PFSK-1 (cell line): ENCODE results near the gene HIF1AN.

Experiments used
- POLR2AphosphoS5 ChIP-seq: IDR thresholded peaks from 2 replicates; pipeline ENCODE4 v1.6.1; 2012; ENCODE audit warnings: low read depth, mild to moderate bottlenecking, control low read depth, low read length, moderate library complexity
- SIN3A ChIP-seq: IDR thresholded peaks from 2 replicates; pipeline ENCODE4 v1.6.1; 2012; ENCODE audit warnings: mild to moderate bottlenecking, low read length, moderate library complexity, borderline replicate concordance; ENCODE audit not compliant: insufficient read depth
- TAF1 ChIP-seq: IDR thresholded peaks from 2 replicates; pipeline ENCODE4 v1.6.1; 2012; ENCODE audit warnings: low read length, control low read depth, borderline replicate concordance; ENCODE audit not compliant: insufficient read depth

DNA sequence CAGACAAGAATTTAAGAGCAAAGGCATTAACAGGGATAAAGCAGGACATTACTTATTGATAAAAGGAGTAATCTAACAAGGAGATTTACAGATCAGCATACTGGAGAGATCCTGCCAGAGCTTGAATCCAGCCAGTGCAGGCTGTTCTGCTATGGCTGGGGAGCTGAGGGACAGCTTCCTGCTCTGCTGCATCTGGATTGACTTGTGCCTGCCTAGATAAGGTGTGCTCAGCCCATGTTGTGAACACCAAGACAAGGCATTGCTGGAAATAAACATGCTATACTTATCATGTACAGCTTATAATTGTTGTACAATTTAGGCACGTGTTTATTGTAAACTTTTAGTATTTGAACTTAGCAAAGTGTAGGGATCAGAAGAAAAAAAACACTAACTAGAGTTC lies 71.7 kb downstream of the HIF1AN start:
- TF ChIP-seq POLR2AphosphoS5 (no peak), TAF1 (no peak), SIN3A (no peak)
